Endothelial cell of umbilical vein (primary cell): ENCODE measurements around the gene LGR6. TPM values are rescaled to one million over a fixed set of nuclear protein-coding genes. Genes with fewer than 3 reads are reported as not detected.

Experiments used
- BruUV-seq: library from RNA; stranded (reverse); fragments of 400-500 nt; replicated peaks from 2 replicates; lab custom pipeline; 2021; lab: Mats Ljungman, UMichigan
- CTCF ChIA-PET: fragments of 300-600, 350-600 bp; sonication (Branson Sonifier 250); formaldehyde crosslinking; loops from one replicate; lab custom pipeline; 2021; ENCODE audit warnings: antibody characterized with exemption, inconsistent platforms; lab: Charles Lee
- POLR2A ChIA-PET: fragments of 300-600, 350-600 bp; sonication (Branson Sonifier 250); formaldehyde crosslinking; loops from one replicate; lab custom pipeline; 2021; ENCODE audit warnings: antibody characterized with exemption, inconsistent platforms; lab: Charles Lee
- DNase-seq: peaks from one replicate; pipeline ENCODE4 v3.0.0-alpha.2; 2011; ENCODE audit warnings: low read depth, low spot score
- FAIRE-seq: peaks from 2 replicates; lab custom pipeline; 2011; peaks lifted over from hg19 to GRCh38; lab: Jason Lieb, UNC
- H2AFZ ChIP-seq: 2 replicates; pipeline ENCODE4 v1.6.0; 2012; ENCODE audit warnings: low read depth, low read length, control low read depth, inconsistent platforms
- H3K27ac ChIP-seq: 2 replicates; pipeline ENCODE4 v1.5.1; 2011; ENCODE audit warnings: low read depth, mild to moderate bottlenecking, control low read depth, low read length, moderate library complexity; ENCODE audit not compliant: insufficient read depth
- H3K27me3 ChIP-seq, 2 experiments: 2 replicates each; pipeline versions ENCODE4 v1.6.0 to v1.6.1; 2011; ENCODE audit warnings: low read length in 2 of 2, mixed read lengths in 1 of 2; ENCODE audit not compliant: control insufficient read depth in 2 of 2, insufficient read depth in 2 of 2
- H3K36me3 ChIP-seq, 2 experiments: 2 replicates in 1 of 2; 3 replicates in 1 of 2; pipeline ENCODE4 v1.5.1; 2011; ENCODE audit warnings: low read length in 2 of 2, mild to moderate bottlenecking in 1 of 2, moderate library complexity in 1 of 2; ENCODE audit not compliant: control insufficient read depth in 2 of 2, insufficient read depth in 2 of 2; ENCODE audit errors: extremely low read depth in 1 of 2
- H3K4me1 ChIP-seq: 3 replicates; pipeline ENCODE4 v1.5.1; 2011; ENCODE audit warnings: mild to moderate bottlenecking, low read length; ENCODE audit not compliant: control insufficient read depth, insufficient read depth; ENCODE audit errors: extremely low read depth
- H3K4me2 ChIP-seq: 2 replicates; pipeline ENCODE4 v1.6.1; 2011; ENCODE audit warnings: low read length, control low read depth, mixed read lengths; ENCODE audit not compliant: insufficient read depth
- H3K4me3 ChIP-seq, 3 experiments: fragments of 200-600 bp in 1 of 3; sonication (generic), shearing (Covaris generic) in 1 of 3; replicated peaks in 1 of 3; 2 replicates each; pipeline ENCODE4 v1.5.1; 2011 to 2016; ENCODE audit warnings: control low read depth in 3 of 3, low read length in 3 of 3, mild to moderate bottlenecking in 2 of 3, inconsistent platforms in 1 of 3, low read depth in 1 of 3, moderate library complexity in 1 of 3; ENCODE audit not compliant: insufficient read depth in 1 of 3
- H3K79me2 ChIP-seq: 2 replicates; pipeline ENCODE4 v1.6.0; 2012; ENCODE audit warnings: low read length, inconsistent platforms; ENCODE audit not compliant: control insufficient read depth, insufficient read depth
- H3K9ac ChIP-seq: replicated peaks from 2 replicates; pipeline ENCODE3; 2011; ENCODE audit warnings: low read length, control low read depth; ENCODE audit not compliant: insufficient read depth; ENCODE audit errors: extremely low read depth
- H3K9me1 ChIP-seq: replicated peaks from 3 replicates; pipeline ENCODE4 v1.6.0; 2011; ENCODE audit warnings: mild to moderate bottlenecking, low read length; ENCODE audit not compliant: control insufficient read depth, insufficient read depth; ENCODE audit errors: extremely low read depth
- H3K9me3 ChIP-seq: replicated peaks from 2 replicates; pipeline ENCODE4 v1.5.1; 2012; ENCODE audit warnings: low read length, inconsistent platforms; ENCODE audit not compliant: control insufficient read depth, insufficient read depth
- H4K20me1 ChIP-seq: replicated peaks from 2 replicates; pipeline ENCODE3; 2011; ENCODE audit warnings: mild to moderate bottlenecking, low read length; ENCODE audit not compliant: control insufficient read depth, insufficient read depth; ENCODE audit errors: extremely low read depth
- CTCF ChIP-seq, 2 donors: IDR thresholded peaks; 1 replicate in 1 of 2; 2 replicates in 1 of 2; pipeline ENCODE4 v1.5.1; 2011; ENCODE audit warnings: low read length in 2 of 2, mild to moderate bottlenecking in 2 of 2, moderate library complexity in 2 of 2, control low read depth in 1 of 2, inconsistent platforms in 1 of 2, low read depth in 1 of 2; ENCODE audit not compliant: insufficient read depth in 1 of 2; ENCODE audit errors: extremely low read depth in 1 of 2
- EZH2 ChIP-seq: IDR thresholded peaks from 2 replicates; pipeline ENCODE4 v1.6.1; 2012; ENCODE audit warnings: borderline replicate concordance, low read depth, mild to moderate bottlenecking, moderate library complexity, low read length, inconsistent platforms; ENCODE audit not compliant: severe bottlenecking
- FOS ChIP-seq: IDR thresholded peaks from 2 replicates; pipeline ENCODE4 v1.6.1; 2011; ENCODE audit warnings: mild to moderate bottlenecking, low read length, moderate library complexity, borderline replicate concordance; ENCODE audit not compliant: insufficient read depth
- GATA2 ChIP-seq: IDR thresholded peaks from 2 replicates; pipeline ENCODE4 v1.7.0; 2011; ENCODE audit warnings: low read depth, mild to moderate bottlenecking, moderate library complexity, mixed read lengths, low read length; ENCODE audit not compliant: insufficient read length, insufficient read depth
- JUN ChIP-seq: IDR thresholded peaks from 2 replicates; pipeline ENCODE4 v1.6.1; 2011; ENCODE audit warnings: borderline replicate concordance, low read depth; ENCODE audit not compliant: insufficient read length, insufficient read depth
- MAX ChIP-seq: IDR thresholded peaks from 2 replicates; pipeline ENCODE4 v1.6.1; 2011; ENCODE audit not compliant: insufficient read depth, insufficient read length
- MYC ChIP-seq: IDR thresholded peaks from one replicate; pipeline ENCODE4 v1.6.1; 2011; ENCODE audit warnings: mild to moderate bottlenecking, low read depth, low read length
- POLR2A ChIP-seq: IDR thresholded peaks from 2 replicates; pipeline ENCODE4 v1.6.1; 2012; ENCODE audit warnings: low read depth, mild to moderate bottlenecking, control low read depth, low read length
- POLR2AphosphoS5 ChIP-seq: IDR thresholded peaks from 2 replicates; pipeline ENCODE4 v1.6.1; 2012; ENCODE audit warnings: low read depth, mild to moderate bottlenecking, control low read depth, low read length, moderate library complexity; ENCODE audit not compliant: insufficient read depth
- dilution Hi-C: fragments of 300-500 bp; cut with MboI; formaldehyde crosslinking; loops from one replicate; pipeline ENCODE4 v1.15.0; 2019; ENCODE audit warnings: low sequenced_read_pairs; ENCODE audit not compliant: extremely low pct_ligation_motif_present
- intact Hi-C: fragments of 100-400 bp; cut with micrococcal nuclease; formaldehyde crosslinking; loops from one replicate; pipeline ENCODE4 v1.10.0; 2022
- polyA plus RNA-seq, 4 experiments: library from polyadenylated mRNA; depleted of rRNA in 3 of 4; stranded (reverse) in 3 of 4; unstranded in 1 of 4; fragments of >200 nt; gene quantifications; 2 replicates each; pipeline versions ENCODE4 v1.2.1 to v1.2.3, GENCODE V29; 2011 to 2012; ENCODE audit warnings: missing spikeins in 1 of 4
- total RNA-seq: library from RNA; stranded (reverse); gene quantifications from 2 replicates; pipeline ENCODE4 v1.2.3, GENCODE V29; 2021

LGR6 gene
- total and polyA plus RNA-seq, 2 donors (not counting 3 experiments of a cell fraction or from before 2014, with no cell fraction given) = not detected

- Histone ChIP-seq H3K4me1 (no peaks in the 10 kb centered on the region), H3K4me3 (no peak overlapping the region), H3K4me2 (no peak overlapping the region), H3K36me3 (no peaks in the 10 kb centered on the region), H3K9me1 (no peaks in the 10 kb centered on the region), H3K79me2 (no peaks in the 10 kb centered on the region), H4K20me1 (no peaks in the 10 kb centered on the region), H3K9ac (no peak overlapping the region), H3K27ac (no peak overlapping the region), H2AFZ (no peak overlapping the region), H3K27me3 (peaks cover 8 to 13% of the 10 kb centered on the region in 2 experiments), H3K9me3 (no peaks in the 10 kb centered on the region)
- no TSS peak for BruUV-seq
- CTCF ChIA-PET = interaction anchor here (1.3 to 2.1 kb wide), 2 partner anchors 11 to 28 kb away, joined by 6 read pairs; partner anchors contain the start of gene LGR6
- dilution Hi-C loops = no loop called here
- DNase-seq (no peak), FAIRE-seq (no peak)
- intact Hi-C loops = no loop called here
- POLR2A ChIA-PET = no interaction called here
- no peak for TF ChIP-seq MAX
- no peak for TF ChIP-seq EZH2
- TF ChIP-seq FOS = no peak
- TF ChIP-seq POLR2AphosphoS5 = no peak
- TF ChIP-seq POLR2A = no peak
- no peak for TF ChIP-seq MYC
- TF ChIP-seq JUN = no peak
- no peak for TF ChIP-seq GATA2
- TF ChIP-seq CTCF (IDR thresholded peaks at IDR 0.05; ENCODE audit: extremely low read depth in 1 of 2, insufficient read depth in 1 of 2, low read depth in 1 of 2, low read length in 2 of 2) = no peak
Observed at GRCh38 chr1:202182040-202182877, 11.3 kb upstream of the LGR6 start.
